ENCODE data around the gene UBE3D.

UBE3D gene, protein sequence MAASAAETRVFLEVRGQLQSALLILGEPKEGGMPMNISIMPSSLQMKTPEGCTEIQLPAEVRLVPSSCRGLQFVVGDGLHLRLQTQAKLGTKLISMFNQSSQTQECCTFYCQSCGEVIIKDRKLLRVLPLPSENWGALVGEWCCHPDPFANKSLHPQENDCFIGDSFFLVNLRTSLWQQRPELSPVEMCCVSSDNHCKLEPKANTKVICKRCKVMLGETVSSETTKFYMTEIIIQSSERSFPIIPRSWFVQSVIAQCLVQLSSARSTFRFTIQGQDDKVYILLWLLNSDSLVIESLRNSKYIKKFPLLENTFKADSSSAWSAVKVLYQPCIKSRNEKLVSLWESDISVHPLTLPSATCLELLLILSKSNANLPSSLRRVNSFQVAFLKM

GRCh38 chr6:83065511-83066192 lies at the start of gene UBE3D:
UBE3D (minus strand) TSS chr6:83065841; CDS start chr6:83065718, 123 bp downstream.
- DNase-seq (ENCODE audit: low read depth) = peak; percentile 89

GRCh38 chr6:83114164-83114563 lies 48.5 kb upstream of the UBE3D start:
- no peak for DNase-seq (ENCODE audit: low read depth)

GRCh38 chr6:83113258-83113657 lies 47.6 kb upstream of the UBE3D start:
- no peak for DNase-seq (ENCODE audit: low read depth)

DNA sequence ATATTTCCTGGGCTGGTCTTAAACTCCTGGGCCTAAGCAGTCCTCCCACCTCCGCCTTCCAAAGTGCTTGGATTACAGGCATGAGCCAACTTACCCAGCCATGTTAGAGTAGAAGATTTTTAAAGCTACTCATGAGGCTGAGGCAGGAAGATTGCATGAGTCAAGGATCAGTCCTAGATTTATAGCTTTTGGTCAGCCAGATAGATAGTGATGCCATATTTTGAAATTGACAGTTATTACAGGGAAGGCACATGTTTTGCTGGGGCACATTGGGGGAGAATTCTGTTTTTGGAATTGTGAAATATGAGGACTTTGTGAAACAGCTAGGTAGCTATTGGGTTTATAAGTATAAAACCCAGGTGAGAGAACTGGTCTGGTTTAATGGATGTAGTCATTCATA lies 42.7 kb upstream of the UBE3D start:
- no peak for DNase-seq (ENCODE audit: low read depth)

DNA sequence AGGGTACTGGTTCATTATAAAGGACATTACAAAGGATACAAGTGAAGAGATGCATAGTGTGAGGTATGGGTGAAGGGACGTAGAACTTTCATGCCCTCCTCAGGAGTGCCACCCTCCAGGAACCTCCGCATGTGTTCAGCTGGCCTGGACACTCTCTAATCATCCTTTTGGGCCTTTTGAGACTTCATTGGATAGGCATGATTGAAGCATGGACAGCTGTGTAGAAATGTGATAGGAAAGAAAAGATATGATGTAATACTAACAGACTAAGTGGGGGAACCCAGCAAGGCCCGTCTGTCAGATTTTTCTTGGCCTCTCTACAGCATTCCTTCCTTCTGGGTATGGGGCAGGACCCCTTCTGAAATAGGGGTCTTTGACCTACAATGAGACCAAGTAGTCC lies 32.9 kb upstream of the UBE3D start:
- DNase-seq (ENCODE audit: low read depth) = no peak

- no peak for DNase-seq (ENCODE audit: low read depth)
These were observed 32.0 kb upstream of the UBE3D start for GRCh38 chr6:83097675-83098074.

DNA sequence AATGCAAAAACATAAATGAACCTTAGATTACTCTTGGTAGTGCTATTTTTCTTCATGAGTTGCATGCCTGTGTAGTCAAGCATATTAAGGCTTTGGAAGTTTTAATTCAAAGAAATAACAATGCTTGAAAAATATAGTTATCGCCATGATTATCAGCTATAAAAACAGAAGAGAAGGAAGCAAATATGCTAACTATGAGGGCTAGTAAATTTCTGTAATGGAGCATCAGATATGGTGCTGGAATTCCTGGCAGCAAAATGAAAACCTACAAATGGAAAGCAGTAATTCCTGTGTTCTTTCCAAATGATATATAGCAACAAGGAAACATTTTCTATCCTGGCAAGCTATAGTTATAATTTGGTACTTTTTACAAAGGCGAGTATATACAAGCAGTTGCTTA lies 31.6 kb upstream of the UBE3D start:
- no peak for DNase-seq (ENCODE audit: low read depth)

GRCh38 chr6:83096791-83097190 lies 31.1 kb upstream of the UBE3D start:
- no peak for DNase-seq (ENCODE audit: low read depth)

DNA sequence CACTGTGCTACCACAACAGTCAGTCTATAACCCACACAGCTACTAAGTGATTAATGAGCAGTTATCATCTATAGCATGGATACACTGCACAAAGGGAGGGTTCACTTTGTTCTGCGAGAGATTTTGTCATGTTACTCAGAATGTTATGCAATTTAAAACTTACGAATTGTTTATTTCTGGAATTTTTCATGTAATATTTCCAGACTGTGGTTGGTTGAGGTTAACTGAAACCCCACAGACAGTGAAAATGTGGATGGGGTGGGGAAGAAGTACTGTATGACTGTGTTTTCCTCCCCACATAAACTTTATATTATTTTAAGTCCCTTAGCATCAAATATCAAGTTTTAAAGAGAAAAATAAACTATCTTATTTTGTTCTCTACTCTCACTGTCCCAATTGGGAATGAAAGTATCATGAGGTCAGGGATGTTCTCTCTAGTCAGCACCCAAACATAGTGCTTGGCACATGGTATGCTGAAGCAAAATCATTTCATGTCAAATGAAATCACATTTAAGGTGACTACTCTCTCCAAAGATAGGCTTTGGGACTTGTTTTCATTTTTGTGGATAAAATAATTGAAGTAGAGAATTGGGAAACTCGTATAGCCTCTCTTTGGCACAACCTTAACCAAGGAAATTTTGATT lies 27.2 kb upstream of the UBE3D start:
- DNase-seq (ENCODE audit: low read depth) = no peak

- DNase-seq (ENCODE audit: low read depth) = no peak
These were observed 21.1 kb upstream of the UBE3D start for GRCh38 chr6:83086751-83087150.

DNA sequence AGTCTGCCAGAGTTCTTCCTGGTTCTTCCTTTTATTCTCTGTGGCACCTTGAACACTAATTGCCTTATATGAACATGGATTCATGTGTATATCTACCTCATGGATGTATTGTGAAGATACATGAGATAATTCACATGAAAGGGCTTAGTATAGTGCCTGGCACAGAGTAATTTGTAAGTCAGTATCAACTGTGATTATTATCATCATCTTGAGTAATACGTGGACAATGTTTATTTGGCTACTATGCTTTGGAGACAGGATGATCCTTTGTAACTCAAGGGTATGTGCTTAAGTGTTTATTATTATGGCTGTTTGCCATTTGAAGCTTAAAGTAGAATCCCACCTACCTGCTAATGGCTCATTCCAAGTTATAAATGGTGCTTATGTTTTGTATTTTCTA lies 17.8 kb upstream of the UBE3D start:
- no peak for DNase-seq (ENCODE audit: low read depth)

DNA sequence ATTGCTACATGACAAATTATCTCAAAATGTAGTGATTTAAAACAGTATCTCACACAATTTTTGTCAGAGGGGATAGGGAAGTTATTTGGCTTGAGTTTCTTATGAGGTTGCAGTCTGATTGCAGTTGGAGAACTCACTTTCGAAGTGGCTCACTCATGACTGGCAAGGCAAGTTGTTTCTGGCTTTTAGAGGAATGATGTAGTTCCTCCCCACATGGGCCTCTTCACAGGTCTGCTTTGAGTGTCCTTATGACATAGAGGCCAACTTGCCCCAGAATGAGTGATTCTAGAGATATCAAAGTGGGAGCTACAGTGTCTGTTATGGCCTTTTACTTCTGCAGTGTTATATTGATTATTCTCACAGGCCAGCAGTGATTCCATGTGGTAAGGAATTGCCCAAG lies 8.0 kb upstream of the UBE3D start:
- no peak for DNase-seq (ENCODE audit: low read depth)

DNA sequence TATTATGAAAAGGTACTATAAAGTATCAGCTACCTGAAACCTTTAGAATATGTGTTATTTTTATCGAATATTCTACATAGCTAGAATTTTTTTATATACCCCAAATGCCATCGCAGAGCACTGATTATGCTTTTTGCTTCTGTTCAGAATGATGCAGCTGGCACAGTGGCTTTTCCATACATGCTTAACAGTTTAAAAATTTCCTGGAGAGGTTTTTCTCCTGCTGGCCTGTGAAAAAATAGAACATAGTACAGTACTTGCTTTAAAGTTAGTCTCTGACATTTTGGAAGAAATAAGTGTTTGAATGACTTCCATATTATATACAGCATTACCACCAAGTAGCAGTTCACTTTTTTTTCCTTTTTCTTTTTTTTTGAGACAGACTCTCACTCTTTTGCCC lies 7.1 kb upstream of the UBE3D start:
- DNase-seq (ENCODE audit: low read depth) = no peak

DNA sequence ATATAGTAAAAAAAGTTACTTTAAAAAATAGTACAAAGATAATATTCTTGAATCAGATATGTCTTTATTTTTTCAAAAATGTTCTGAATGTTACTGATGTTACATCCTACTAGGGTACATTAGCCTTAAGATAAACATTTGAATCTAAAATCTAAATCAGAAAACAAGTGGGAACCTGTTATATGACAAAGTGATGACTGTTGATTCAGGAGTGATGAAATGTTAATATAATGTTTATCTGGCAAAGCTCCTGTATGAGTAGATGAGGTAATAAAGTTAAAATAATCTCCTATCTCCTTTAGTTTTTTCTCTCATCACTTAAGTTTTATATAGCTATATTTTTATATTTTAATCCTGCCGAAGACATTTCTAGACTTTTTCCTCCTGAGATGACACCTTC lies 6.1 kb upstream of the UBE3D start:
- no peak for DNase-seq (ENCODE audit: low read depth)

DNA sequence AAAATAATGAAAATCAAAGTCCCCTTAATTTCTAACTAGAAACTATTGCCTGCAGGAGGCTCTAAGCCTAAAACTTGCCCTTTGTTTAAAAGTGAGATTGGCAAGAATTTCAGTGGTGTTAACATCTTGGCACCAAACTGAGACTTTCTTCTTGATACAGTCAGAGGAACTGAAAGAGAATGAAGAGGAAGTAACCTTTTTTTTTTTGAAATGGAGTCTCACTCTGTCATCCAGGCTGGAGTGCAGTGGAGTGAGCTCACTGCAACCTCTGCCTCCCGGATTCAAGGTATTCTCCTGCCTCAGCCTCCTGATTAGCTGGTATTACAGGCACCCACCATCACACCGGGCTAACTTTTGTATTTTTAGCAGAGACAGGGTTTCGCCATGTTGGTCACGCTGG lies 5.4 kb upstream of the UBE3D start:
- DNase-seq (ENCODE audit: low read depth) = no peak

GRCh38 chr6:83069633-83070032 lies 4.0 kb upstream of the UBE3D start:
- no peak for DNase-seq (ENCODE audit: low read depth)

DNA sequence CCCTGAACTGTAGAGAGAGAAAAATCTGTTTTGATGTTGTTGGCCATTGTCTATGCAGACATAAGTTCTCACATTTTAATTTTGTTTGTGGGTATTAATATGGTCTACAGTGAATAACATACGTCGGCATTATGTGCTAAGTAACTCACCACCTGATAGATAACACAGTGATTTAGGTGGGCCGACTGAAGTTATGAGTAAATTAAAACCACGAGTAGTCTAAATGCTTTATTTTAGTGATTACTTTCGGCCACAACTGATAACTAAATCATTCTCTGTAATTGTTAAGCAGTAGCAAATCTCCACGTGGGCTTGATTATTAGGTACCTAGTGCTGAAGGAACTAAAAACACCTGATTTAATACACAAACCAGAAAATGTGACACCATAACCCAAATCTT lies 3.0 kb upstream of the UBE3D start:
- no peak for DNase-seq (ENCODE audit: low read depth)

- DNase-seq (ENCODE audit: low read depth) = peak; percentile 93
These were observed 2.1 kb upstream of the UBE3D start, which contains the start of gene DOP1A for GRCh38 chr6:83067448-83068439. DOP1A (plus strand) TSS chr6:83067671; CDS start chr6:83096978, 29,307 bp downstream.

DNA sequence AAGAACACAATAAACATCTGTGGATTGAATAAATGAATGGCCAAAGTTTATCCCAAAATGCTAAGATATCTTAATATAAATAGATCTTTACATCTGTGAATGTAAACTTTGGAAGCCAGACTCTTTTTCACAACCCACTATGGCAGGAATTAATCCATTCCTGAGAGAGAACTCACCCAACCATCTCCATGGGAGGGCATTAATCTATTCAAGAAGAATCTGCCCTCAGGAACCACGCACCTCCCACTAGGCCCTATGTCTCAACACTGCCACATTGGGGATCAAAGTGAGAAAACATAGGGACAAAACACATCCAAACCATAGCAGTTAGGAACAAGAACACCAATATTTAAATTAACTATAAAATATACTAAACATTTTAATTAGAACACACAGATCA lies 3.4 kb downstream of the UBE3D start:
- DNase-seq (ENCODE audit: low read depth) = no peak

DNA sequence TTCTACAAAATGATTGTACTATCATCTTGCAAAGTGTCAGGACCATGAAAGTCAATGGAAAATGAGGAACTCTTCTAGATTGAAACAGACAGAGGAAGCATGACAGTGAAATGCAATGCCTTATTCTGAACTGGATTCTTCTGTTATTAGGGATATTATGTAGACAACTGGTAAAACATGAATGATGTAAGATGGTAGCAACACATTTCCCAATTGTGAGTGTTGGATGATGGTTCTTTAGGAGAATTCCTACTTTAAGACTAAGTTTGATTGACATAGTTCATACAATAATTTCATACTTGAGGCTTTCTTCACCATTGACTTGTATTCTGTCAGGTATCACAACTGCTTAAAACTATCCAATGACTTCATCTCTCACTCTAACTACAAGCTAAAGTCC lies 4.5 kb downstream of the UBE3D start:
- no peak for DNase-seq (ENCODE audit: low read depth)

DNA sequence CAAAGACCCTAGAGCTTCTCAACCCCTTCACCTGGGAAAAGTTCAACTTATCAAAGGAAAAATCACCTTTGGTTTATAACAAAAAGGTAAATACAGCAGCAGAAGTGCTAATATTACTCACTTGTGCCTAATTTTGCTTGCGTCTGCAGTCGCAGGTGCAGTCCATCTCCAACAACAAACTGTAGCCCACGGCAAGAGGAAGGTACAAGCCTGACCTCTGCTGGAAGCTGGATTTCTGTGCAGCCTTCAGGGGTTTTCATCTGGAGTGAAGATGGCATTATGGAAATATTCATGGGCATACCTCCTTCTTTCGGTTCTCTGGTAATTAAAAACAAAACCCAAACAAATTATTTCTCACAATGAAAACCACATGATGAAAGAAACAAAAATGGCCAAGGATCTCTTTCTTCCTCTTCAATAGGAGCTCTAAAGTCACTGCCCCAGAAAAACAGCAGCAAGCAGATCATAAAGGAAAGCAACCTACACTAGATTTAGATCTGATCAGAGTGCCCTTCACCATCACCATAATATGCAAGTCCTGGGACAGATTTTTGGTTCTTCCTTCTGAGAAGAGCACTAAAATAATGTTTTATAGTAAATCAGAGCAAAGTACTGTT lies 7.8 kb downstream of the UBE3D start:
- no peak for DNase-seq (ENCODE audit: low read depth)
